Liver (tissue), 9 donors: Measurements from ENCODE around the gene COL8A1. TPM values are rescaled to one million over a fixed set of nuclear protein-coding genes. Genes with fewer than 3 reads are reported as not detected.

Source experiments
- DNase-seq: peaks from one replicate; pipeline ENCODE4 v3.0.0-alpha.2; 2017; ENCODE audit warnings: low spot score
- H3K27ac ChIP-seq, 2 donors: one replicate each; pipeline ENCODE4 v1.7.0; 2013; ENCODE audit warnings: inconsistent platforms in 2 of 2, low read length in 2 of 2, control low read depth in 1 of 2, low read depth in 1 of 2, mild to moderate bottlenecking in 1 of 2
- H3K27me3 ChIP-seq, 4 donors: one replicate each; pipeline versions ENCODE4 v1.6.1 to v1.7.0; 2013; ENCODE audit warnings: low read length in 3 of 4, inconsistent platforms in 1 of 4, mild to moderate bottlenecking in 1 of 4, moderate library complexity in 1 of 4; ENCODE audit not compliant: control insufficient read depth in 4 of 4, insufficient read depth in 4 of 4
- H3K36me3 ChIP-seq, 4 donors: one replicate each; pipeline versions ENCODE4 v1.6.1 to v1.7.0; 2013; ENCODE audit warnings: low read length in 3 of 4, mild to moderate bottlenecking in 3 of 4, low read depth in 1 of 4, moderate library complexity in 1 of 4; ENCODE audit not compliant: control insufficient read depth in 4 of 4, insufficient read depth in 3 of 4
- H3K4me1 ChIP-seq, 4 donors: one replicate each; pipeline versions ENCODE4 v1.6.1 to v1.7.0; 2013; ENCODE audit warnings: low read length in 3 of 4, mild to moderate bottlenecking in 3 of 4, moderate library complexity in 1 of 4; ENCODE audit not compliant: control insufficient read depth in 4 of 4, insufficient read depth in 4 of 4
- H3K4me3 ChIP-seq, 3 donors: one replicate each; pipeline versions ENCODE4 v1.6.1 to v1.7.0; 2013; ENCODE audit warnings: low read length in 3 of 3, control low read depth in 1 of 3, low read depth in 1 of 3, mild to moderate bottlenecking in 1 of 3
- H3K9ac ChIP-seq, 2 donors: one replicate each; pipeline ENCODE4 v1.7.0; 2013; ENCODE audit warnings: low read length in 2 of 2, mild to moderate bottlenecking in 2 of 2, moderate library complexity in 2 of 2, control low read depth in 1 of 2, low read depth in 1 of 2
- H3K9me3 ChIP-seq, 4 donors: one replicate each; pipeline versions ENCODE4 v1.6.1 to v1.7.0; 2013; ENCODE audit warnings: low read length in 3 of 4; ENCODE audit not compliant: control insufficient read depth in 4 of 4
- ATF3 ChIP-seq: IDR thresholded peaks from 2 replicates; pipeline ENCODE4 v1.6.1; 2016; ENCODE audit warnings: antibody characterized with exemption
- EGR1 ChIP-seq, 2 donors: IDR thresholded peaks; 2 replicates each; pipeline ENCODE4 v1.6.1; 2016 to 2018; ENCODE audit warnings: antibody characterized with exemption in 2 of 2, low read depth in 2 of 2
- FOXA1 ChIP-seq: IDR thresholded peaks from 2 replicates; pipeline ENCODE4 v1.6.1; 2016; ENCODE audit warnings: antibody characterized with exemption
- FOXA2 ChIP-seq: IDR thresholded peaks from 2 replicates; pipeline ENCODE4 v1.6.1; 2016; ENCODE audit warnings: antibody characterized with exemption
- JUND ChIP-seq, 2 donors: IDR thresholded peaks; 2 replicates each; pipeline ENCODE4 v1.6.1; 2016; ENCODE audit warnings: antibody characterized with exemption in 2 of 2
- MAX ChIP-seq: IDR thresholded peaks from 2 replicates; pipeline ENCODE4 v1.6.1; 2016; ENCODE audit warnings: antibody characterized with exemption
- RAD21 ChIP-seq, 2 donors: IDR thresholded peaks; 2 replicates each; pipeline ENCODE4 v1.6.1; 2016; ENCODE audit warnings: antibody characterized with exemption in 2 of 2, mild to moderate bottlenecking in 2 of 2
- REST ChIP-seq: IDR thresholded peaks from 2 replicates; pipeline ENCODE4 v1.6.1; 2016; ENCODE audit warnings: antibody characterized with exemption, mild to moderate bottlenecking
- RXRA ChIP-seq, 2 donors: IDR thresholded peaks; 2 replicates each; pipeline ENCODE4 v1.6.1; 2017 to 2018; ENCODE audit warnings: antibody characterized with exemption in 2 of 2, mild to moderate bottlenecking in 1 of 2
- YY1 ChIP-seq: IDR thresholded peaks from 2 replicates; pipeline ENCODE4 v1.6.1; 2016; ENCODE audit warnings: antibody characterized with exemption, mild to moderate bottlenecking
- ZBTB33 ChIP-seq: IDR thresholded peaks from 2 replicates; pipeline ENCODE4 v1.6.1; 2016; ENCODE audit warnings: antibody characterized with exemption
- WGBS: extraction: QIAGEN DNeasy Blood & Tissue Kit; methylation state at CpG from one replicate; pipeline ENCODE4 v1.1.7; 2013; 5-methylcytosine and 5-hydroxymethylcytosine counted together
- polyA plus RNA-seq, 2 donors: library from polyadenylated mRNA; stranded (reverse) in 1 of 2; unstranded in 1 of 2; fragments of 200-250 nt in 1 of 2; fragments of >200 nt in 1 of 2; fragmentation: Nextera tagmentation in 1 of 2; extraction: Ambion mirVana in 1 of 2; gene quantifications; one replicate each; pipeline versions ENCODE4 v1.2.1 to v1.2.3, GENCODE V29; 2013 to 2015
- total RNA-seq, 2 donors: library from RNA; depleted of rRNA; stranded (reverse); fragments of >200 nt; gene quantifications; one replicate each; pipeline ENCODE4 v1.2.3, GENCODE V29; 2014
- donor health status: healthy.
- donor health status: healthy.
- donor health status: healthy.
- donor health status: healthy.
- donor health status: healthy.

The COL8A1 gene
- total and polyA plus RNA-seq, 4 donors: 0.14 to 2.2 (median 1.0) TPM

- TF ChIP-seq EGR1 (IDR thresholded peaks at IDR 0.05; ENCODE audit: low read depth in 2 of 2) (no peak), RXRA (IDR thresholded peaks at IDR 0.05) (no peak), FOXA1 (no peak), RAD21 (IDR thresholded peaks at IDR 0.05) (no peak), ATF3 (no peak), YY1 (no peak)
Observed at GRCh38 chr3:99693636-99694035, 55.2 kb downstream of the COL8A1 start (continued).

- peaks cover 0 to 2% (median 0%) of the 10 kb centered on the region in 4 donors for H3K27me3 ChIP-seq
- H3K9me3 ChIP-seq: no peaks in the 10 kb centered on the region
- 90% methylated on average over 5 of the region's 5 CpGs for WGBS
- no peaks in the 10 kb centered on the region for H3K4me1 ChIP-seq
- H3K9ac ChIP-seq: no peak overlapping the region
- no peak overlapping the region for H3K27ac ChIP-seq
- no peaks in the 10 kb centered on the region for H3K36me3 ChIP-seq
- TF ChIP-seq MAX (no peak), ATF3 (no peak), REST (no peak)
- no peak for DNase-seq
- no peak overlapping the region for H3K4me3 ChIP-seq
Observed at GRCh38 chr3:99696497-99696896, 58.1 kb downstream of the COL8A1 start.

- WGBS: 87% methylated on average over 5 of the region's 5 CpGs
- Histone ChIP-seq H3K9me3 (no peaks in the 10 kb centered on the region), H3K9ac (no peak overlapping the region), H3K36me3 (no peaks in the 10 kb centered on the region), H3K27ac (no peak overlapping the region), H3K27me3 (peaks cover 0 to 2% (median 0%) of the 10 kb centered on the region in 4 donors), H3K4me3 (no peak overlapping the region), H3K4me1 (no peaks in the 10 kb centered on the region)
- TF ChIP-seq JUND (IDR thresholded peaks at IDR 0.05) (no peak), RAD21 (IDR thresholded peaks at IDR 0.05) (no peak), FOXA2 (no peak), EGR1 (IDR thresholded peaks at IDR 0.05; ENCODE audit: low read depth in 2 of 2) (no peak), REST (no peak), ATF3 (no peak), ZBTB33 (no peak)
- no peak for DNase-seq
Observed at GRCh38 chr3:99697250-99697649, 58.9 kb downstream of the COL8A1 start.
